ENCODE measurements around the gene SLC13A2.

GRCh38 chr17:28446716-28447395 is 26.6 kb upstream of the SLC13A2 start:
- TF ChIP-seq CTCF (IDR thresholded peaks at IDR 0.05) (no peak), POLR2A (IDR thresholded peaks at IDR 0.05) (no peak), EP300 (IDR thresholded peaks at IDR 0.05) (no peak)

Data from upper lobe of left lung (tissue), 4 donors.